Retinal pigment epithelial cell (primary cell): ENCODE results near the gene IPO8.
"Not testable (repeated sequence)": the region's sequence is repeated elsewhere in the genome, so short reads cannot be mapped to it uniquely, and the experiment has no call there.

Source experiments
- DNase-seq: peaks from one replicate; pipeline ENCODE4 v3.0.0-alpha.2; 2010; ENCODE audit warnings: low read depth
- H3K4me3 ChIP-seq: 2 replicates; pipeline ENCODE4 v1.5.1; 2011; ENCODE audit warnings: mild to moderate bottlenecking, low read length, control low read depth, moderate library complexity
- TF ChIP-seq, protein P1 (sequence below): conservative IDR thresholded peaks from 2 replicates; pipeline ENCODE4 v1.5.1; 2011; ENCODE audit warnings: low read depth, low read length, control low read depth, inconsistent platforms

Gene IPO8

DNA sequence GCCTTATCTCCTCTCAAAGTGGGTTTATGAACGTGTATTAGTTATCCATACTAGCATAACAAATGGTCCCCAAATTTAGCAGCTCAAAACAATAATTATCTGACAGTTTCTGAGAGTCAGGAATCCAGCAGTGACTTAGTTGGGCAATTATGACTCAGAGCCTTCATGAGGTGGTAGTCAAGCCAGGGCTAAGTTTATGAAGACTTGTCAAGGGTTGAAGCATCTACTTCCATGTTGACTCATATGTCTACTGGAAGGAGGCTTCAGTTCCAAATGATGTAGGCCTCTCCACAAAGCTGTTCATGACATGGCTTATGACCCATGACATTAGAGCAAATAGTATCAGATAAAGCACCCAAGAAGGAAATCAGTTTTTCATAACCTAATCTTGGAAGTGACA, 73.2 kb downstream of the IPO8 start:
- H3K4me3 ChIP-seq, result no peak overlapping the region
- no peak for DNase-seq
- TF ChIP-seq, protein P1, sequence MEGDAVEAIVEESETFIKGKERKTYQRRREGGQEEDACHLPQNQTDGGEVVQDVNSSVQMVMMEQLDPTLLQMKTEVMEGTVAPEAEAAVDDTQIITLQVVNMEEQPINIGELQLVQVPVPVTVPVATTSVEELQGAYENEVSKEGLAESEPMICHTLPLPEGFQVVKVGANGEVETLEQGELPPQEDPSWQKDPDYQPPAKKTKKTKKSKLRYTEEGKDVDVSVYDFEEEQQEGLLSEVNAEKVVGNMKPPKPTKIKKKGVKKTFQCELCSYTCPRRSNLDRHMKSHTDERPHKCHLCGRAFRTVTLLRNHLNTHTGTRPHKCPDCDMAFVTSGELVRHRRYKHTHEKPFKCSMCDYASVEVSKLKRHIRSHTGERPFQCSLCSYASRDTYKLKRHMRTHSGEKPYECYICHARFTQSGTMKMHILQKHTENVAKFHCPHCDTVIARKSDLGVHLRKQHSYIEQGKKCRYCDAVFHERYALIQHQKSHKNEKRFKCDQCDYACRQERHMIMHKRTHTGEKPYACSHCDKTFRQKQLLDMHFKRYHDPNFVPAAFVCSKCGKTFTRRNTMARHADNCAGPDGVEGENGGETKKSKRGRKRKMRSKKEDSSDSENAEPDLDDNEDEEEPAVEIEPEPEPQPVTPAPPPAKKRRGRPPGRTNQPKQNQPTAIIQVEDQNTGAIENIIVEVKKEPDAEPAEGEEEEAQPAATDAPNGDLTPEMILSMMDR, result no peak

DNA sequence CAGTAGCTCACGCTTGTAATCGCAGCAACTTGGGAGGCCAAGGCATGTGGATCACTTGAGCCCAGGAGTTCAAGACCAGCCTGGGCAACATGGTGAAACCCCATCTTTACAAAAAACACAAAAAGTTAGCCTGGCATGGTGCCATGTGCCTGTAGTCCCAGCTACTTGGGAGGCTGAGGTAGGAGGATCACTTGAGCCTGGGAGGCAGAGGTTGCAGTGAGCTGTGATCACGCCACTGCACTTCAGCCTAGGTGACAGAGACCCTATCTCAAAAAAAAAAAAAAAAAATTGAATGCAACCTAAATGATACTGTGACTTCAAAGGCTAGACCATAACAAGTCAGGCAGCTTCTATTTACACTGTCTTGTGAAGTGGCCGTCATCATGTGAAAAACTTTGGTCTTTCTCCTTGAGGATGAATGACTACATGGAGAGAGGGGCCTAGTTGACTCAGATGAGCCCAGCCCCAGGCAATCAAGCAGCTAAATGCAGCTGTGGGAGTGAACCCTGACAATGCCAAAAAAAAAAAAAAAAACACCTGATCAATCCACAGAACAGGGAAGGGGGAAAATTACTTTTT, 73.9 kb downstream of the IPO8 start:
- not testable (repeated sequence) for DNase-seq, H3K4me3 ChIP-seq

DNA sequence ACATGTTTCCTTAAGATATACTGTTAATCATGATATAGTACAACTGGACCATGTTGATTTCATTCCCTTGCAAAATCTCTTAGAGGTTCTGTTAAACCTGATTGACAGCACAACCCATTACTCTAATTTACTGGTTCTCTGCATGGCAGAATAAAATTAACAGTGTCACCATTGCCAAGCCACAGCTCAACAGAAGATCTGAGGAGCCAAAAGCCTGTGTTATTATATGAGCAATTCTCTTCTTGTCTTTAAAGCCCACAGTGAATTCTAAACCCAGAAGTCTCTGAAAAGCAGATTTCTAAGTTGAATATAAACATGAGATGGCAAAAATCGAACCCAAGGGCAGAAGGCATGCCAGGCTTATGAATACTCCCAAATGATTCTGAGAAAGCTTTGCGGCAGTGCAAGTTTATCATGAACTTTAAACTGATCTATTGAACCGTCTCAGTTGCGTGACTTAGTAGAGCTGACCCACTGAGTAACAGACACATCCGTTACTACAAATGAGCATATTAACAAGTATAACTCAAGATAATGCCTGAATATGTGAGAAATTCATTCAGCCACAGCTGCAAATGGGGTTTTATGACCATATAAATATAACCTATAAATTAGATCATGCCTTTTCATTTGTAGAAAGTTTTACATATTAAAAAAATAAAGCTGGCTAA, 78.2 kb downstream of the IPO8 start:
- DNase-seq, result no peak
- TF ChIP-seq, protein P1, result no peak
- H3K4me3 ChIP-seq, result no peak overlapping the region

DNA sequence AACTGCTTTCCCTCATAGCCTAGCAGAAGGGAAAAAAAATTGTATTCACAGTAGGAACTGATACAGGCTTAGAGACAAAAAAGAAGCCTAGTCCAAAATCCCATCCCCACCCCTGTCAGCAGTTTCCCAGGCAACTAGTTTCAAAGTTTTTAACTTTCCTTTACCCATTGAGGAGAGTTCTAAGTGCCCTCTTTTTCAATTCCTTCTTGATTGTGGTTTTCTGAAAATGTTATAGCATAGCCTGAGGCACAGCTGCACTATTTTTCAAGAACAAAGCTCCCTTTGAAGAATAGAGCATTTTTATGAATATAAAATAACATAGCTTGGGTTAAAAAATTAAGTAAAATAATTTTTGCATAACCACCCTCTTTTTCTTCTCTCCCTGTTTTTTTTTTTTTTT, 81.6 kb downstream of the IPO8 start:
- no peak overlapping the region for H3K4me3 ChIP-seq
- no peak for DNase-seq
- TF ChIP-seq, protein P1, result no peak

DNA sequence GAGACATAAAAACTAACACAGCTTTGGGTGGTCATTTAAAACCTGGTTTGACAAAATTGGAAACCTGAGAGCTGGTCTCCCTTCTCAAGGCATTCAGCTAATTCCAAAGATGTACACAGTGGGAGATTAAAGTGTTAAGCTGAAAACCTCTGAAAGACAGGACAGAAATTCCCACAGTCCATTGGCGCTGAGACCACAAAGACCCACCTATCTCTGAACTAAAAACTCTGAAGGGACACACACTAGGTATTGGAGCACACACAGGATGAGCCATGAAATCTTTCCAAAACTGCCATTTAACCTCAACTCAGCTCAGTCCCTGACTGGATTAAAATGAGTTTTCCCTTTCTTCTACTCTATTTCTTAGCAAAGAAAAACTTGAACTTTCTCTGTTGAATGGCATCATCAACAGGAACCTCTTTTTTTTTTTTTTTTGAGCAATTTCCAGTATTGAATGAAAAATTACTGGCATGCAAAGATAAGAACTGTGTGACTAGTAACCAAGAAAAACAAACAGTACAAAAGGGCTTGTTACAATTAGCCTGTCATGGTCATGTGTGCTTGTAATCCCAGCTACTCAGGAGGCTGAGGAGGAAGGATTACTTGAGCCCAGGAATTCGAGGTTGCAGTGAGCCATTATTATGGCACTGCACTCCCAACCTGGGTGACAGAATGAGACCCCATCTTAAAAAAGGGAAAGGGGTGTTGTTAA, 82.4 kb downstream of the IPO8 start:
- peak; percentile 87 for DNase-seq
- TF ChIP-seq, protein P1, result no peak
- H3K4me3 ChIP-seq, result no peak overlapping the region

DNA sequence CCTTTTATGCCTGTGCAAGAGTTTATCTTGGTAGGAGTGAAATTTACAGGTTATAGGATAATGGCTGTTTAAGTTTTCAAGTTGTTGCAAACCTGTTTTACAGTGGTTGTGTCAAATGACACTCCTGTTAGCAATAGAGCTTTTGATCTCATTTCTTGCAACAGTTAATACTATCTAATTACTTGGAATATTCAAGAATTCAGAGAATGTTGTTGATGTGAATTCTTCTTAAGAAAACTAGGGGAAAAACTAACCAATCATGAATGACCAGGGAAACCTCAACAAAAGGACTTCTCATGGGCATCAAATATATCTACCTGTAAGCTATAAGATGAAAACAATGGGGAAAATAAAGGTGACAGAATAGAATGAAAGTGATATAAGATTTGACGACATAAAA, 85.0 kb downstream of the IPO8 start:
- no peak overlapping the region for H3K4me3 ChIP-seq
- DNase-seq, result peak; percentile 58
- TF ChIP-seq, protein P1, result no peak

DNA sequence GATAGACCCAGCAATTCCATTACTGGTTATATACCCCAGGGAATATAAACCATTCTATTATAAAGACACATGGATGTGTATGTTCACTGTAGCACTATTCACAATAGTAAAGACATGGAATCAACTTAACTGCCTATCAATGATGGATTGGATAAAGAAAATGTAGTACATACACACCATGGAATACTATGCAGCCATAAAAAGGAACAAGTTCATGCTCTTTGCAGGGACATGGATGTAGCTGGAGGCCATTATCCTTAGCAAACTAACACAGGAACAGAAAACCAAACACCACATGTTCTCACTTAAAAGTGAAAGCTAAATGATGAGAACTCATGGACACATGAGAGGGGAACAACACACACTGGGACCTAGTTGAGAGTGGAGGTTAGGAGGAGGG, 85.8 kb downstream of the IPO8 start:
- not testable (repeated sequence) for H3K4me3 ChIP-seq, DNase-seq

DNA sequence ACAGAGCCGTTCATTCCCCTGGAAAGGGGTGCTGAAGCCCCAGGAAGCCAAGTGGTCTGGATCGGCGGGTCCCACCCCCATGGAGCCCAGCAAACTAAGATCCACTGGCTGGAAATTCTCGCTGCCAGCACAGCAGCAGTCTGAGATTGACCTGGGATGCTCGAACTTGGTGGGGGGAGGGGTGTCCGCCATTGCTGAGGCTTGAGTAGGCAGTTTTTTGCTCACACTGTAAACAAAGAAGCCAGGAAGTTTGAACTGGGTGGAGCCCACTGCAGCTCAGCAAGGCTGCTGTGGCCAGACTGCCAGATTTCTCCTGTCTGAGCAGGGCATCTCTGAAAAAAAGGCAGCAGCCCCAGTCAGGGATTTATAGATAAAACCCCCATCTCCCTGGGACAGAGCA, 91.4 kb downstream of the IPO8 start:
- DNase-seq, H3K4me3 ChIP-seq: not testable (repeated sequence)
